KMS-11 (cell line): ENCODE measurements around the gene WRAP73.

ENCODE experiments used
- H2AFZ ChIP-seq: fragments of 200-600 bp; sonication (generic); 2 replicates; pipeline ENCODE4 v1.6.1; 2016; ENCODE audit warnings: antibody characterized with exemption, mixed run types, low read depth
- H3K27ac ChIP-seq: fragments of 200-600 bp; sonication (generic); 2 replicates; pipeline ENCODE4 v1.6.1; 2016; ENCODE audit warnings: mild to moderate bottlenecking, mixed run types
- H3K27me3 ChIP-seq: fragments of 200-600 bp; sonication (generic); 2 replicates; pipeline ENCODE4 v1.6.1; 2017; ENCODE audit warnings: mild to moderate bottlenecking, low read depth, mixed run types, moderate library complexity; ENCODE audit not compliant: insufficient read depth
- H3K36me3 ChIP-seq: fragments of 200-600 bp; sonication (generic); 2 replicates; pipeline ENCODE4 v1.6.1; 2017; ENCODE audit warnings: mild to moderate bottlenecking, mixed run types; ENCODE audit not compliant: insufficient read depth
- H3K4me1 ChIP-seq: fragments of 200-600 bp; sonication (generic); 2 replicates; pipeline ENCODE4 v1.6.1; 2016; ENCODE audit warnings: mild to moderate bottlenecking, low read depth, mixed run types; ENCODE audit not compliant: poor library complexity, severe bottlenecking
- H3K4me2 ChIP-seq: fragments of 200-600 bp; sonication (generic); 2 replicates; pipeline ENCODE4 v1.7.0; 2016; ENCODE audit warnings: mild to moderate bottlenecking, mixed run types
- H3K4me3 ChIP-seq: fragments of 200-600 bp; sonication (generic); IDR thresholded peaks from 2 replicates; pipeline ENCODE4 v1.6.1; 2017; ENCODE audit warnings: low read depth, low read length, mixed read lengths; ENCODE audit not compliant: insufficient read depth
- H3K79me2 ChIP-seq: fragments of 200-600 bp; sonication (generic); 2 replicates; pipeline ENCODE4 v1.6.1; 2016; ENCODE audit warnings: low read depth, mixed run types; ENCODE audit not compliant: insufficient read depth
- H3K9ac ChIP-seq: fragments of 200-600 bp; sonication (generic); 2 replicates; pipeline ENCODE4 v1.6.1; 2016; ENCODE audit warnings: mild to moderate bottlenecking, mixed run types
- H4K20me1 ChIP-seq: fragments of 200-600 bp; sonication (generic); 2 replicates; pipeline ENCODE4 v1.6.1; 2016; ENCODE audit warnings: mild to moderate bottlenecking, mixed run types; ENCODE audit not compliant: insufficient read depth
- TF ChIP-seq, protein P1 (sequence below): fragments of 200-600 bp; sonication (generic); conservative IDR thresholded peaks from 2 replicates; pipeline ENCODE4 v1.6.1; 2017; ENCODE audit warnings: low read depth, mild to moderate bottlenecking, antibody characterized with exemption, low read length, moderate library complexity, mixed read lengths

The WRAP73 gene

DNA sequence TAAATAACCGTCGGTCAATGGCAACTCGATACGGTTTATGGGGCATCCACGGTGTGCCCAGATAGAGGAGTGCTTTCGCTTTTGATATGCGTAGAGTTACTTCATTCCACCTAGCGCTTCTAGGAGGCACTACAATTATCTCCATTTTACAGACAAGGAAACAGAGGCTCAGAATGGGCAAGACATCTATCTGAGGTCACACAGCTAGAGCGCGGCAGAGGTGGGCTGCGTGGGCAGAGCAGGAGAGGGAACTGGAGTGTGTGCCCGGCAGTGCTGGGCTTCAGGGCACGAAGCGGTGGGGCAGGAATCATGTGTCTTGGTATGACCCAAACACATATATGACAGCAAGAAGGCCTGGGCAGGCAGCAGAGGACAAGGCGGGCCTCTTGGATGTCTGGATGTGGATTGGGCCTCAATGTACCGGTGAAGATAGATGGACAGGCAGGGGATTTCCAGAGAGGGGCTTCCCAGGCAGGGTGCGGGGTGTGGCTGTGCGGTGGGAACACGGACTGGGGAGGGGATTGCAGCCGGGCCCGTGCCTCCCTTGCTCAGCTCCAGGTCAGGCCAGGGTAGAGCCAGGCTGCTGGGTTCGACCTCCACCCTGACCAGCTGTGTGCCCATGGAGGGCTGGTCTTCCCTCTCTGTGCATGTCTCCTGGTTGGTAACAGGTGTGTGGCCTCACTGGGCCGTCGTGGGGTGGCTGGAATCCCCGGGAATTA, 23.6 kb upstream of the WRAP73 start:
- H3K4me3 ChIP-seq: no peak overlapping the region

DNA sequence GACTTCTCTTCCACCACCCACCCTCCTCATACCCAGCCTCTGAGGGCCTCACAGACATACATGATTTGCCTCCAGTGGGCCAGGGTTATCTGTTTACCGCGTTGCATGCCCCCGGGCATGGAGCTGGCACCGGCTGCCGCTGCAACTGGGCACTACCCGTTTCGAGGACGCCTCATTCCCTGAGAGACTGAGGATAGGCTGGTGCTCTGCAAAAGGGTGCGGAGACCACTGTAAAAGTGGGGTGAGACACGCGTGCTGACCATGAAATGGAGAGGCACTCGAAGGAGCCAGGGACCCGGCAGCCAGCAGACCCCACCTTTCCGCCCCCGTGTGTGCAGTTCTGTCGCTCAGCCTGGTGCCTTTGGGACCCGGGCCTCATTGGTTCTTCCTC, 23.1 kb upstream of the WRAP73 start:
- Histone ChIP-seq H2AFZ (no peak overlapping the region), H4K20me1 (no peaks in the 10 kb centered on the region), H3K4me2 (peak overlapping the region; percentile 28; the same call in 1 of the 2 replicates), H3K9ac (no peak overlapping the region), H3K4me1 (peaks cover 22% of the 10 kb centered on the region), H3K27me3 (peaks cover 91% of the 10 kb centered on the region), H3K27ac (no peak overlapping the region), H3K4me3 (no peak overlapping the region), H3K36me3 (no peaks in the 10 kb centered on the region), H3K79me2 (no peaks in the 10 kb centered on the region)
- TF ChIP-seq, protein P1, sequence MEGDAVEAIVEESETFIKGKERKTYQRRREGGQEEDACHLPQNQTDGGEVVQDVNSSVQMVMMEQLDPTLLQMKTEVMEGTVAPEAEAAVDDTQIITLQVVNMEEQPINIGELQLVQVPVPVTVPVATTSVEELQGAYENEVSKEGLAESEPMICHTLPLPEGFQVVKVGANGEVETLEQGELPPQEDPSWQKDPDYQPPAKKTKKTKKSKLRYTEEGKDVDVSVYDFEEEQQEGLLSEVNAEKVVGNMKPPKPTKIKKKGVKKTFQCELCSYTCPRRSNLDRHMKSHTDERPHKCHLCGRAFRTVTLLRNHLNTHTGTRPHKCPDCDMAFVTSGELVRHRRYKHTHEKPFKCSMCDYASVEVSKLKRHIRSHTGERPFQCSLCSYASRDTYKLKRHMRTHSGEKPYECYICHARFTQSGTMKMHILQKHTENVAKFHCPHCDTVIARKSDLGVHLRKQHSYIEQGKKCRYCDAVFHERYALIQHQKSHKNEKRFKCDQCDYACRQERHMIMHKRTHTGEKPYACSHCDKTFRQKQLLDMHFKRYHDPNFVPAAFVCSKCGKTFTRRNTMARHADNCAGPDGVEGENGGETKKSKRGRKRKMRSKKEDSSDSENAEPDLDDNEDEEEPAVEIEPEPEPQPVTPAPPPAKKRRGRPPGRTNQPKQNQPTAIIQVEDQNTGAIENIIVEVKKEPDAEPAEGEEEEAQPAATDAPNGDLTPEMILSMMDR: no peak

More for the DNA sequence above, 23.6 kb upstream of the WRAP73 start:
- Histone ChIP-seq H3K9ac (no peak overlapping the region), H4K20me1 (no peaks in the 10 kb centered on the region), H3K79me2 (no peaks in the 10 kb centered on the region), H3K27me3 (peaks cover 91% of the 10 kb centered on the region), H3K27ac (no peak overlapping the region), H3K4me1 (peaks cover 21% of the 10 kb centered on the region), H2AFZ (no peak overlapping the region), H3K4me2 (peak overlapping the region; percentile 28; the same call in 1 of the 2 replicates), H3K36me3 (no peaks in the 10 kb centered on the region)
- TF ChIP-seq, protein P1: no peak

DNA sequence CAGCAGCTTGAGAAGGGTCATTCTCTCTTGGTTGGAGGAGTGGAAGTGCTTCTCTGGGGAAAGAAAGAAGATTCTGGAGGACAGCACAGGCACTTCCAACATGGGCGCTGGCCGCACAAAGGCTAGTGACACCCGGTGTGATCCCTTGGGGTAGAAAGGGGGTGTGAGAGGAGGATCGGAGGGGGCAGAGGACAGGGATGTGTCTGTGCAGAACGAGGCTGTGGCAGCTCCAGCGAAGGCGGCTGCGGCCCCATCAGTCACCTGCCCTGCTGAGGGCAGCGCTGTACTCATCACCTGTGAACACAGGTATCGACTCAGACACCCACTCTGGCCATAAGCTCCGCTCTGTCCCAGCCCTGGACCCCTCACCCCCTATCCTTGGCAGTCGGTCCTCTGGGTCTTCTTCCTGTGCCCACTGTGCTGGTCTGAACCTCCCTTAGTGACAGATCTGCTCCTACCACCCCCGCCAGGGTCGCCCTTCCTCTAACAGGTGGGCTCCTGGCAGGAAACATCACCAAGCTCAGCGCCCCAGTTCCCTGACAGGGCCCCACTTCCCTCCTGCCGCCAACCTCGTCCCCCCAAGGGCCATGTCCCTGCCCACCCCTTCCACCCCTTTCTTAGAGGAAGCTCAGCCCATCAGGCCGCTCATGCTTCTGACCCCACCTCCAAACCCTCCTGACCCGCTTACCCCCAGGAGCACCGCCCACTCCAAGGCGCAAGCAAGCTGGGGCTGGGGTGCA, 22.5 kb upstream of the WRAP73 start:
- Histone ChIP-seq H3K9ac (no peak overlapping the region), H4K20me1 (no peaks in the 10 kb centered on the region), H3K79me2 (no peaks in the 10 kb centered on the region), H3K27me3 (peaks cover 91% of the 10 kb centered on the region), H3K36me3 (no peaks in the 10 kb centered on the region), H2AFZ (no peak overlapping the region), H3K4me1 (peaks cover 21% of the 10 kb centered on the region), H3K4me2 (no peak overlapping the region), H3K4me3 (no peak overlapping the region), H3K27ac (no peak overlapping the region)
- TF ChIP-seq, protein P1: no peak

DNA sequence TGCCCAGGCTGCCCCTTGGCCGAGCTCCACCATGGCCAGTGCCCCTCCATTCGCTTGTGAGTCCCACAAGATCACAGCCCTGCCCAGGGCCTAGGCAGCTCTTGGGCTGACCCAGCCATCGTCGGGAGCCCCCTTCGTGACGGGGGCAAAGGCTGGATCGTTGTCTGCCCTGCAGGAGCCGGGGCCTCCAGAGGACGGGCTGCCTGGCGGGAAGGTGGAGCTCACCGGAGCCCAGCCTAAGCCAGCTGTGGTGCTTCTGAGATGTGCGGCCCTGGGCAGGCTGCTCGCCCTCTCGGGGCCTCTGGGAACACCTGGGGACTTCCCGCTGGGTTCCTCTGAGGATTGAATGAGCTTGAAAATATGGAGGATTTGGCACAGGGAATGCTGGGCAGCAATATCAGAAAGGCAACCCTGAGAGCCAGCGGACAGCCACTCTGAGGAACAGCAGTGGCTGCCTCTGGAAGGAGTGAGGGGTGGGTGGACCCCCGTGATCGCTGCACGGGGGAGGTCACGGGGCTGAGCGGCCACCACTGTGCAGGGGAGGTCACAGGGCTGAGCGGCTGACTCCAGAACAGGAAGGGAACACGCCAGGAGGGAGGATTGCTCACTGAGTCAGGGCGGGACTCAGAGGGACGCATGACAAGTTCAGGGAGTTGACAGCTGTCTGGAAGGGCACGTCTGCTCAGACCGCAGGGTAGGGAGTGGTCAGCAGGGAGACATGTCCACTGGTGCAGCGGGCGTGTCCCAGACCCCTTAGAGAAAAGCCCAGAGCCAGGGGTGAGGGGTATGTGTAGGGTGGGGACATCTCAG, 21.7 kb upstream of the WRAP73 start:
- Histone ChIP-seq H3K4me3 (no peak overlapping the region), H3K4me1 (peaks cover 12% of the 10 kb centered on the region), H3K9ac (no peak overlapping the region), H3K4me2 (no peak overlapping the region), H3K36me3 (no peaks in the 10 kb centered on the region), H3K79me2 (no peaks in the 10 kb centered on the region), H4K20me1 (no peaks in the 10 kb centered on the region), H3K27me3 (peaks cover 93% of the 10 kb centered on the region), H2AFZ (no peak overlapping the region), H3K27ac (no peak overlapping the region)
- TF ChIP-seq, protein P1: no peak
